ENCODE results near the gene VMAC. TPM values are rescaled to one million over a fixed set of nuclear protein-coding genes. Genes with fewer than 3 reads are reported as not detected.
A peak's percentile ranks its signal among the peaks of the same experiment; 100 is the strongest.

The VMAC gene
- total and polyA plus RNA-seq, 2 of the 13 experiments (the other 11 are each of a cell fraction or from before 2014, with no cell fraction given): 2.4 TPM

DNA sequence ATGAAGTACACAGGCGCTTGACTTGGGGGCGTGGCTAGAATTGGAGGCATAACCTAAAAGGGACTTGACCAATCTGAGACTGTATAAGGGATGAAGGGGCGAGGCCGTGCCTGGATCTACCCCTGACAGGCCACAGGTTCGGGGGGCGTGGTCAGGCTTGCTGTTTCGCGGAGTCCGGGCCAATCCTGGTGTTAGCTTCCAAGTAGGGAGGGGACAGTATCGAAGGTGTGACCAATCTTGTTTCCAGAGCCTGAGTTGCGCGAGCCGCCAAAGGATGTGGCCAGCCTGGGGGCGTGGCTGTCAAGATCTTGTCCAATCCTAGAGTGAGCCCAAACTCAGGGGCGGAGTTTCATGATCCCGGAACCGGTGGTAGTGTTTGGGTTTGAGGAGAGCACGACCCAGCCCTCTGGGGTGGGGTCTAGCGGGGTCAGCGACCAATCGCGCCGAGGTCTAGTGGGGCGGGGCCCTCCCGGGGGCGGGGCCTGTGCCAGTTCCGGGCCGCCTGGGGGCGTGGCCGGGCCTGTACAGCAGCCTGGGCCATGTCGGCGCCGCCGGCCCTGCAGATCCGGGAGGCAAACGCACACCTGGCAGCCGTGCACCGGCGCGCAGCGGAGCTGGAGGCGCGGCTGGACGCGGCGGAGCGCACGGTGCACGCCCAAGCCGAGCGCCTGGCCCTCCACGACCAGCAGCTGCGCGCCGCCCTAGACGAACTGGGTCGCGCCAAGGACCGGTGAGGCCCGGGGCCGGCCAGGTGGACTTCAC, at the start of gene VMAC (continued):
- TF ChIP-seq HDAC6 (IDR thresholded peaks at IDR 0.05; ENCODE audit: low read depth, low read length) (no peak), ZC3H4 (CRISPR knock-in tag; IDR thresholded peaks at IDR 0.05; ENCODE audit: borderline replicate concordance) (no peak), ZNF12 (CRISPR knock-in tag; IDR thresholded peaks at IDR 0.05) (no peak), GTF2F1 (IDR thresholded peaks at IDR 0.05; ENCODE audit: low read length) (no peak), ZNF543 (CRISPR knock-in tag; IDR thresholded peaks at IDR 0.05) (no peak), BCL6 (CRISPR knock-in tag; IDR thresholded peaks at IDR 0.05) (no peak), RFX1 (IDR thresholded peaks at IDR 0.05) (no peak), KDM3A (CRISPR knock-in tag; IDR thresholded peaks at IDR 0.05; ENCODE audit: low read depth) (no peak), SCMH1 (CRISPR knock-in tag; IDR thresholded peaks at IDR 0.05; ENCODE audit: borderline replicate concordance) (no peak), IRF9 (CRISPR knock-in tag; IDR thresholded peaks at IDR 0.05; ENCODE audit: borderline replicate concordance) (no peak; the same call in 1 of the 2 replicates), FOXC1 (CRISPR knock-in tag; IDR thresholded peaks at IDR 0.05; ENCODE audit: borderline replicate concordance) (no peak), SOX13 (IDR thresholded peaks at IDR 0.05) (no peak), SOX13 (CRISPR knock-in tag; conservative IDR thresholded peaks at IDR 0.05 in 1 of 2, IDR thresholded peaks at IDR 0.05 in 1 of 2) (no peak), ZNF615 (CRISPR knock-in tag; IDR thresholded peaks at IDR 0.05; ENCODE audit: borderline replicate concordance) (no peak), CBX2 (IDR thresholded peaks at IDR 0.05; ENCODE audit: low read depth, low read length) (no peak), CBX2 (CRISPR knock-in tag; IDR thresholded peaks at IDR 0.05; ENCODE audit: low read depth) (no peak), ATM (IDR thresholded peaks at IDR 0.05; ENCODE audit: borderline replicate concordance) (no peak), ZNF558 (CRISPR knock-in tag; IDR thresholded peaks at IDR 0.05; ENCODE audit: borderline replicate concordance) (no peak), MAFF (IDR thresholded peaks at IDR 0.05; ENCODE audit: low read depth, low read length) (no peak), RORA (CRISPR knock-in tag; IDR thresholded peaks at IDR 0.05) (no peak), PCBP2 (optimal IDR thresholded peaks at IDR 0.05; ENCODE audit: low read depth, low read length, poor library complexity, severe bottlenecking) (no peak), SP140L (CRISPR knock-in tag; IDR thresholded peaks at IDR 0.05; ENCODE audit: borderline replicate concordance) (no peak), NFKBIZ (CRISPR knock-in tag; IDR thresholded peaks at IDR 0.05) (no peak), NR2F6 (IDR thresholded peaks at IDR 0.05) (no peak), NR2F6 (CRISPR knock-in tag; IDR thresholded peaks at IDR 0.05) (no peak)
- TF ChIP-seq, protein P1, sequence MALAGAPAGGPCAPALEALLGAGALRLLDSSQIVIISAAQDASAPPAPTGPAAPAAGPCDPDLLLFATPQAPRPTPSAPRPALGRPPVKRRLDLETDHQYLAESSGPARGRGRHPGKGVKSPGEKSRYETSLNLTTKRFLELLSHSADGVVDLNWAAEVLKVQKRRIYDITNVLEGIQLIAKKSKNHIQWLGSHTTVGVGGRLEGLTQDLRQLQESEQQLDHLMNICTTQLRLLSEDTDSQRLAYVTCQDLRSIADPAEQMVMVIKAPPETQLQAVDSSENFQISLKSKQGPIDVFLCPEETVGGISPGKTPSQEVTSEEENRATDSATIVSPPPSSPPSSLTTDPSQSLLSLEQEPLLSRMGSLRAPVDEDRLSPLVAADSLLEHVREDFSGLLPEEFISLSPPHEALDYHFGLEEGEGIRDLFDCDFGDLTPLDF (CRISPR knock-in tag; IDR thresholded peaks at IDR 0.05): no peak
- TF ChIP-seq, protein P2, sequence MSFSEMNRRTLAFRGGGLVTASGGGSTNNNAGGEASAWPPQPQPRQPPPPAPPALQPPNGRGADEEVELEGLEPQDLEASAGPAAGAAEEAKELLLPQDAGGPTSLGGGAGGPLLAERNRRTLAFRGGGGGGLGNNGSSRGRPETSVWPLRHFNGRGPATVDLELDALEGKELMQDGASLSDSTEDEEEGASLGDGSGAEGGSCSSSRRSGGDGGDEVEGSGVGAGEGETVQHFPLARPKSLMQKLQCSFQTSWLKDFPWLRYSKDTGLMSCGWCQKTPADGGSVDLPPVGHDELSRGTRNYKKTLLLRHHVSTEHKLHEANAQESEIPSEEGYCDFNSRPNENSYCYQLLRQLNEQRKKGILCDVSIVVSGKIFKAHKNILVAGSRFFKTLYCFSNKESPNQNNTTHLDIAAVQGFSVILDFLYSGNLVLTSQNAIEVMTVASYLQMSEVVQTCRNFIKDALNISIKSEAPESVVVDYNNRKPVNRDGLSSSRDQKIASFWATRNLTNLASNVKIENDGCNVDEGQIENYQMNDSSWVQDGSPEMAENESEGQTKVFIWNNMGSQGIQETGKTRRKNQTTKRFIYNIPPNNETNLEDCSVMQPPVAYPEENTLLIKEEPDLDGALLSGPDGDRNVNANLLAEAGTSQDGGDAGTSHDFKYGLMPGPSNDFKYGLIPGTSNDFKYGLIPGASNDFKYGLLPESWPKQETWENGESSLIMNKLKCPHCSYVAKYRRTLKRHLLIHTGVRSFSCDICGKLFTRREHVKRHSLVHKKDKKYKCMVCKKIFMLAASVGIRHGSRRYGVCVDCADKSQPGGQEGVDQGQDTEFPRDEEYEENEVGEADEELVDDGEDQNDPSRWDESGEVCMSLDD (CRISPR knock-in tag; IDR thresholded peaks at IDR 0.05; ENCODE audit: borderline replicate concordance): no peak
- TF ChIP-seq, protein P3, sequence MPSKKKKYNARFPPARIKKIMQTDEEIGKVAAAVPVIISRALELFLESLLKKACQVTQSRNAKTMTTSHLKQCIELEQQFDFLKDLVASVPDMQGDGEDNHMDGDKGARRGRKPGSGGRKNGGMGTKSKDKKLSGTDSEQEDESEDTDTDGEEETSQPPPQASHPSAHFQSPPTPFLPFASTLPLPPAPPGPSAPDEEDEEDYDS (CRISPR knock-in tag; IDR thresholded peaks at IDR 0.05): peak; percentile 57; the same call in 1 of the 2 replicates
